Measurements from ENCODE around the gene CST5.
"Not testable (repeated sequence)": the region's sequence is repeated elsewhere in the genome, so short reads cannot be mapped to it uniquely, and the experiment has no call there.

CST5 gene

DNA sequence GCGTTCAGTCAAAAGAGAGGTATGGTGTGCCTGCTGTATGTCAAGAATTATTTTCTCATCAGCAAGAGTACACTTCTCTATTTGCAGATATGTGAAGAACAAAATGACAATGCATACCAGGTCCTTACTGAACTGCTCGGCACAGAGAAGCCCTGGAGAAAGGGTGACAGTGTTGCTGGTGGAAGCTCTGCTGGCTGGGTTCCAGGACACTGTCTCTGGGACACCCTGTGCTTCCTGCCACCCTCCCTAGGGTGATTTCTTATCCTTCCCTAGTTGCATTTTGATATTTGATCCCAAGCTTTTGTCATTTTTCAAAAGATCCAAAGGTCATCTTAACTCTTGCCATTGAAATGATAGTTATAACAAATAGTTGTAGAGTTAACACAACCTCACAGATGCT is 8.3 kb upstream of the CST5 start:
- DNase-seq = no peak

DNA sequence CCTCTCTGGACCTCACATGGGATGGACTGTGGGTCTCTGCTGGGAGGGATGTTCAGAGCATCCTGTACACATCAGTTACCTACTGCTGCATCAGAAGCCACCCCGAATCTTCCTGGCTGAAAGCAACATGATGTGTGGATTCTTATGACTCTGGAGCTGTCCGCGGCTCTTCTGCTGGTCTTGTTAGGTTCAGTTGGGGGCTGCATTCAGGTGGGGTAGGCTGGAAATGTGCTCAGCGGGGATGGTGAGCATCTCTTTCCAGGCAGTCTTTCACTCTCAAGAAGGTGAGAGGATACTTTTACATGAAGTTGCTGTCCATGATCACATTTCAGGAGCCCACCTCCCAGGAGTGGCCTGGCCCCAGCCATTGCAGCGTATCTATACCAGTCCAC is 5.2 kb upstream of the CST5 start:
- DNase-seq = no peak

DNA sequence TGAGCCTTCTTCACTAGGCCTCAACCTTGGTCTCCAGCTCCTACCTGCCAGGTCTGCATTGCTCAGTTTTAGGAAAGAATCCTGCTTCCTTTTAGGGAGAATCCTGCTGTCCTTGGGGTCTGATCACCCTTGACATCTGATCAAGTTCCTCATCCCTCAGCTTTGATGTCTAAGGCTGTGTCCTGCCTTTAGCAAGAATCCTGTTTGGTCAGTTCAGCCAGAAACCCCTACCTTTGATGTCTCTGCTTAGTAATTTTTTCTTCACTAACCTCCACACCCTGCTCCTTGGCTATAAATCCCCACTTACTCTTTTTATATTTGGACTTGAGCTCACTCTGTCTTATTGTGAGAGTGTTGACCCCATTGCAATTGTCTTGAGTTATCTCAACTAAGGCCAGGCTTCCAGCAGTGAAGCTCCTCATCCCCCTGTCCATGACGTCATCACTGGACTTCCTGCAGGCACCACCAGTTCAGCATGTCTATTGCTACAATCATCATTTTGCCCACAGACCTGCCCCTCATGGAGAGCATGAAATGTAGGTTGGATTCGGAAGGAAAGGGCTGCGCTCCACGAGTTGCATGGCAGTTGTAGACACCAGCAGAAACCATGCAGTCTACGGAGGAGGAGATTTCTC is 4.7 kb upstream of the CST5 start:
- no peak for DNase-seq

DNA sequence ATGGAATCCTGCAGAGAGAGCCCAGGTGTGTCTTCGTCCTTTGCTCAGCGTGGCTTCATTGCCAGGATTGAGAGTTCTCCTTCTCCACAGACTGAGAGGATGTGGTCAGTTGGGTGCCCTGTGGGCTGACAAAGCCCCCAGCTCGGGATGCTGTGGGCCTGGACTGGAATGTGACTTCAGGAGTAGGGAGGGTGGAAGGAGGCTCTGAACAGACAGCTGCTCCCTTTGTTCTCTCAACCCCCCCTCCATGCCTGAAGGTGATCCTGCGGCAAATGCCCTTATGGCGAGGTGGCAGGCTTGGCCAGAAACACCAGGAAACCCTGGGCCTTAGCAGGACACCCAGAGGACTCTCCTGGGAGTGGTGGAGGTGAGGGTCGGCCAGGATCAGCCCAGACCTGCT is 1.8 kb upstream of the CST5 start:
- no peak for DNase-seq

DNA sequence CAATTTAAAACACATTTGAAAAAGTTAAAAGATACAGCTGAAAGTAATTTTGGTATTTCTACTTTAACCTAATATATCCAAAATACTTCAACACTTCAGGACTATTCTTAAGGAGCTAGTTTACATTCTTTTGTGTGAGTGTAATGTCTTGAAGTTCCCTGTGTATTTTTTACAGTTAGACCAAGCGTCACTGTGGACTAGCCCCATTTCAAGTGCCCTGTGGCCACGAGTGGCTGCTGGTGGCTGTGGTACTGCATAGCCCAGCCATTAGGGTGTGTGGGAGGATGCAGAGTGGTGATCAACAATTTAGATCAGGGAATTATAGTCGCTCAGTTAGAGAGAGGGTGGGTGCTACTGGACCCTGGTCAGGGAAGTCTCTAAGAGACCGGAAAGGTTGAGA is 869 bp upstream of the CST5 start:
- DNase-seq = no peak

DNA sequence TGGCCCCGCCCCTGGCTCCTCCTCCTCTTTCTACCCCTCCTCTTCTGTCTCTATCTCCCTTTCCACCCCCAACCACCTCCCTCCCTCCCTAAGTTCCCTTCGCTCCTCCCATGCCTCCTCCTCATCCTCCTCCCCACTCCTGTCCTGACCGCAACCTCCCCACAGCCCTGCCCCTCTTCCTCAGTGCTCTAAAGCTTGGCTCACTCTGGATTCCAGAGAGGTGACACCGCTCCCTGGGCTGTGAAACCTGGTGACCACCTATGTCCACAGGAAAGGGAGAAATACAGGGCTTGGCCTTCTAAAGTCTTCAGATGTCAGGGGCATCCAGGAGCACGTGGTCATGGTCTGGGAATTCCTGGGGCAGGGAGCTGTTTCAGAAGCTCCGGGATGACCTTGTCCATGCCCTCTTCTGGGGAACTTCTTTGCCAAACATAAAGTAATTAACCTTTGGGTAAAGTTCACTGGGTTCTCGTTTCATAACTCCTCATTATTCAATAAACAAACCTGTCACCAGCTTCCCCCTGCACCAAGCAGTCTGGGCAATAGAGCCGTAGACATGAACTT is 345 bp upstream of the CST5 start:
- no peak for DNase-seq

DNA sequence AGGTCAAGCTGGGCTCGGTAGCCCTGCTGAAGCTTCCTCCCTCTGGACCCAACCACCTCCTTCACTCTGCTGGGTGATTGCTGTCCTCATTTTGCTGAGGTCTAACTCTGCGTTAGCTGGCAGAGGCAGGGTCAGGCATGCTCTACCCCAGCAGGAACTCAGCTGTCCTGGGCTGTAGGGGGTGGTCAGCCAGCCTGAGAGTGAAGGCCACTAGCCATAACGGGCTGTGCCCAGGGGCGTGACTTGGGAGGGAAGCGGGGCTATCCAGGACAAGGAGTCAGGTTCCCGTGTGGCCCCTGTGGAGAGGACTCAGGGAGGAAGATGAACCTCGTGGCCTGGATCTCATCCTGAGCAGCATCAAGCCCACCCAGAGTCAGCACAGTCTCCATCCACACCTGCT is 761 bp downstream of the CST5 start:
- no peak for DNase-seq

DNA sequence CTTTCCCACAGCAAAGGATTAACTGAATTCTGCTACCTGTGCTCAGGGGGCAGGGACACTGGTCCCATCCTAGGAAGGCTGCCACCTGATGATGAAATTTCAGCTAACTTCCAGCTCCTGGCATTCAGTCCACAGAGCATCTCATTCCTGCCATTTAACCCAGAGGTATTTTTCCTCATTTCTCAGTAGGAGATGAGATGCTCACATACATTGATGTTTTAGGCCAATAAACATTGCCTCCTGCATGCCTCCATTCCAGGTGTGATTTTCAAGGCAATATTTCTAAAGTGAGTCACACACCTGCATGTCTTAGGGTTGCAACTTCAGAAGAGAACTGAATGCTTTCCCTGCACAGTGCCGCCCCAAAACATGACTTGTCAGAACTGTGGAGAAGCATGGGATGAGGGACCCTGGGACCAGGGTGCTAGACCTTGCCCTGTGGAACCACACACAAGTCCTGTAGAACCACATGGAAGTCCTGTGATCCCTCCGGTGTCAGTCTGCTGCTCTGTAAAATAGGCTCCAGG is 1.5 kb downstream of the CST5 start:
- DNase-seq = not testable (repeated sequence)

DNA sequence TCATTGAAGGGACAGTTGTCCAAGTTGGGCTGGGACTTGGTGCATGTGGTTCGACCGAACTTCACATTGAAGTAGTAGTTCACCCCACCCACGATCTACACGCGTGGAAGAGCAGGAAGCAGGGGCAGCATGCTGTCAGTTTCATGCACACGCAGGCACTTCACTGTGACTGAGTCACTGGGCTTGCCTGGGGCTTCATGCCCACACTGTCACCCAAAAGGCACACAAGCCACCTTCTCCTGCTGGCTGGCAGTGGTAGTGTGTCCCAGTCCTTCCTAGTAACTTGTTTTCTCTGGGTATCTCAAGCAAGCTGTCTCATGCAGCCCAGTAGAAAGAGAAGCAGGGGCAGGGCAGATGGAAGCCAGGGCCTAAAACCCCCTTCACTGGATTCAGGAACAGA is 2.0 kb downstream of the CST5 start:
- DNase-seq = no peak

DNA sequence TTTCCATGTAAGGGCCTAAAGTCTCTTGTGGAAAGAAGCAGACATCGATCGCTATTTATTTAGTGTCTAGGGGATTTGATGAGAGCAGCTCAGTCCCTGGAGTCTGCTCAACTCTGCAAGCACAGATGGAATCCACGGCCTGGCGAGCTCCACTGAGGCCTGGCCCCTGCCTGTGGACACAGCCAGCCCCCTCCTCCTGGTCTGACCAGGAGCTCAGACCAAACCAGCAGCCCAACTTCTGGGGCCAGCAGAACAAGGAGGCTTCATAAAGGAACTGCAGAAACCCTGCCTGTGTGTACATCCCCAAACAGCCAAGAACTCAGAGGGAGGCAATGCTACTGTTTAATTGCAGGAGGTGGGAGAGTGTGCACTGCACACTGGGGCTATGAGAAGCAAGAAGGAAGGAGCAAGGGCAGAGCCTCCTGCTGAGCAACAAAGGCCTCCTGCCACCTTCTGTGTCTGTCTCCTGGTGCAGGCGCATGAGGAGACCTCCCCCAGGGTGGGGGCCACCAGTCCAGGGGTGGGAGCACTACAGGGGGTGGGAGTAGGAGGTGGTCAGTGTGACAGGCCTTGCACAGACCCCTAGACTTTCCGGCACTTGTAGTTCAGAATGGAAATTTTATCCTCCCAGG is 3.8 kb downstream of the CST5 start:
- no peak for DNase-seq

DNA sequence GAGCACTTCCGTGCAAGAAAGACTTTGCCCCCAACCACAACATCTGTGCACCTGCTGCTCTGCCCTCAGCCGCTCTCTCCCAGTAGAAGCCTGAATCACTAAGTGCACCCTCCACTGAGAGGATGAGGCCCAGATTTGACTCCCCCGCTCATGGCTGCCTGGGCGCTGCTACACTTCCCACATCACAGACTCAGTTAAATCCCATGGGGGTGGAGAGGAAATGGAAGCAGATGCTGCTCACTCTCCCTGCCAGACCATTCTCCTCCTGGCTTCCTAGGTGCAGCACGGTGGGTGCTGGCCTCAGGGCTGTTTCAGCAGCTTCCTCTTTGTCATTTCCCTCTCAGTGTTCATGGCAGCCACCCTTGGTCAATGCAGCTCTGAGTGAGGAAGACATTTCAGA is 4.8 kb downstream of the CST5 start:
- DNase-seq = no peak

DNA sequence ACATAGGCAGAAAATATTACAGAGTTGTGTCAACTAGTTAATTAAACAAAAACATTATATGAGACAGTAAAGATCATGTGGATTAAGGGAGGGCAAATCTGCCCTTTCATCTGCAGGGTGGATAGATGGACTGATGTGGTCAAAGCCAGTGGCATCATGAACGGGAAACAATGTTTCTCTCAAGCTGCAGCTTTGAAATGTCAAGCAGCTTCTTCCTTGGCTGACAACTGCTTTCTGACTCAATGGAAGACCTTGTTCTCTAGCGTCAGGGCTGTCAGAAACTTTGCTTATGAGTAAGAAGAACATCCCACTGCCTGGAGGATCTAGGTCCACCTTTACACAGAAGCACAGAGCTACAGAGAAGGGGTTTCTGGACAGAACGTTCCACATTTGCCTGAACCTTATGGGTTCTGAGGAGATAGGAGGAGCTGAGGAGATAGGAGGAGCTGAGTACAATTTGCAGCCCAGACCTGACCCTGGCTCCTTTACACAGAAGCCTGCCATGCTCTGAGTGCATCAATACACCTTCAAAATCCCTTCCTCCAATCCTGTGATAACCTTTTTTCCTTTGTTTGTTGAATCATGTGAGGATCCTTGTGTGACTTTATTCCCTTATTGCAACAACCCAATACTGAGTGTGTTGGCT is 6.1 kb downstream of the CST5 start:
- DNase-seq = no peak

DNA sequence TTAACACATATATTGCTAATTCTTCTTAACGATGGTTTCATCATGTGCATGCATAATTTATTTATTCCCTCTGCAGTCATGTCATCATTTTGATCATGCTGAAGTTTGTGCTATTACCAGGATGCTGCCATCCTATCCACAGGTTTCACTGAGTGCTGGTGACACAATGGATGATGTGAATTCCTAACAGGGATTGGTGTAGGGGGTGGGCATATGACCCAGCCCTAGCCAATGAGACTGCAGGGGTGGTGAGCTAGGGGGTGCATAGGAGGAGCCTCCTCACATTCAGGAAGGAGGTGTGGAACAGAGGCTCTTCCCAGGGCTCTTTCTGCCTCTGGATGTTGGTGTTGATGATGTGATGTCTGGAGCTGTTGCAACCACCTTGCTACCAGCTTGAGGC is 7.5 kb downstream of the CST5 start:
- DNase-seq = no peak

DNA sequence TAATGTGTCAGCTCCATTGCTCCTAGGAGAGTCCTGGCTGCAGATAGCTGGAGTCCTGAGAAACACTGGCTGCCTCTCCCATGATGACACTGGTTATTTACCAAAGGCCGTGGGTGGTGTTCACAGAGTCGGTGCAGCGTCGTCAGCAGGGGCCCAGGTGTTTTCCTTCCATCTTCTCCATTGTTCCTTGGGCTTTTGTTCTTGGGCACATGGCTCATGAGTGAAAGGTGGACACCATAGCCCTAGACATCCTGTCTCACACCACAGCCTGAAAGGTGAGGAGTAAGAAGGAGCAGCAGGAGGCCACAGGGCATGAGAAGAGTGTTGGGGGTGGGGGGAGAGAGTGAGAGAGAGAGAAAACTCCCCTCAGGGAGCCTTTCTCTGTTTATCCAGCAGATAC is 9.1 kb downstream of the CST5 start:
- no peak for DNase-seq

DNA sequence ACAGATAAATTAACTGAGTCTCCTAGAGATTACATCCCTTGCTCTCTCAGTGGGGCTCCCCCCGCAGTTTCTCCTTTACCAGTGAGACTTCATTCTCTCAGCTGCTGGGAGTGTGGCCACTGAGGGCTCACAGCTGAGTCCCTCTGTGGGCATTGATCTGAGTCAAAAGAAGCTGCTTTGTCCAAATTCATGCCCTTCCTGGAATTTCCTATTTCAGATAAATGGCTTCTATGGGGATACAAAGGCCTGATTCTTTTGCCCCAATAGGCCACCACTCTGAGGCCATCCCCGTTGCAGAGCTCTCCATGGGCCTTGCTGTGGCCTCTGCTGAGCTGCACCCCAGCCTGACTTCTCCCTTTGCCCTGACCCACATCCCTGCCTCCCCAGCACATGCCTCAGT is 10.0 kb downstream of the CST5 start:
- no peak for DNase-seq

DNA sequence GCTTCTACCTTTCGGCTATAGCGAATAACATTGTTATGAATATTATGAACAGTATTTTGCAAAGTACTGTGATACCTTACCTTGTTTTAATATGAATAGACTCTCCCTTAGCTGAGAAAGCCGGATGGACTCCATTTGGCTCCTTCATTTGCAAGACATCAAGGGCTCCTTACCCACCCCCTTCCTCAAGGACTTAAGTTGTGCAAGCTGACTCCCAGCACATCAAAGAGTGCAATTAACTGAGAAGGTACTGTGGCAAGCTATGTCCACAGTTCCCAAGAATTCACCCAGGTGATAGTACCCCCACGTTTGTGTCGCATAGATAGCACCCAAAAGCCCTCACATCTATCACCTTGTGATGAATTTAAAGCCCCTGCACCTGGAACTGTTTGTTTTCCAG is 11.2 kb downstream of the CST5 start:
- no peak for DNase-seq

DNA sequence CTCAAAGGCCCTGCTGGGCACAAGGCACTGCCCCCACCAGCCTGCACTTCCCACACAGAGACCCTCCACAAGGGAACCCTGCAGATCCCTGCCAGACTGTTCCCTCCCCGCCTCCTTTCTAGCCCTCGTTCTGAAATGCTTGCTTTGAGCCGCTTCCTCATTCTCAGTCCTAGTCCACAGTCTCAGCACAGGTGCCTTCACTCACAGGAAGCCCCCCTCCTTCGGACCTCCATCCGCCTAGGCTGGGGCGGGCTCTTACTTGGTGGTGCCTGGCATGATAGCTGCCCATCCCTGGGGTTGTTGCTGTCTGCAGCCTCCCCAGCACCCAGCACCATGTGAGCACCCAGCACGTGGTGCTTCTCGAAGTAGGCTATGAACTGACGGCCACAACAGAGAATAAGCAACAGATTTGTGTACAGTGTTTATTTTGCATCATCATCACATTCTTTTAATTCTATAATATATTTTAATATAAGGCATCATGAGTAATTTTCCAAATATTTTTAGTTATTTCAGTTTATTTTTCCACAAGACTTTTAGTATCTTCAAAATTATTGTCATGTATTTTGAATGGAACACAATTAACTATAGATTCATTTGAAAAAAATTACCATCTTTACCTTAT is 12.3 kb downstream of the CST5 start:
- no peak for DNase-seq

DNA sequence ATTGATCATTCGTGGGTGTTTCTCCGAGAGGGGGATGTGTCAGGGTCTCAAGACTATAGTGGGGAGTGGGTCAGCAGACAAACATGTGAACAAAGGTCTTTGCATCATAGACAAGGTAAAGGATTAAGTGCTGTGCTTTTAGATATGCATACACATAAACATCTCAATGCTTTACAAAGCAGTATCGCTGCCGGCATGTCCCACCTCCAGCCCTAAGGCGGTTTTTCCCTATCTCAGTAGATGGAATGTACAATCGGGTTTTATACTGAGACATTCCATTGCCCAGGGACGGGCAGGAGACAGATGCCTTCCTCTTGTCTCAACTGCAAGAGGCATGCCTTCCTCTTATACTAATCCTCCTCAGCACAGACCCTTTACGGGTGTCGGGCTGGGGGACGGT is 18.8 kb downstream of the CST5 start:
- not testable (repeated sequence) for DNase-seq

DNA sequence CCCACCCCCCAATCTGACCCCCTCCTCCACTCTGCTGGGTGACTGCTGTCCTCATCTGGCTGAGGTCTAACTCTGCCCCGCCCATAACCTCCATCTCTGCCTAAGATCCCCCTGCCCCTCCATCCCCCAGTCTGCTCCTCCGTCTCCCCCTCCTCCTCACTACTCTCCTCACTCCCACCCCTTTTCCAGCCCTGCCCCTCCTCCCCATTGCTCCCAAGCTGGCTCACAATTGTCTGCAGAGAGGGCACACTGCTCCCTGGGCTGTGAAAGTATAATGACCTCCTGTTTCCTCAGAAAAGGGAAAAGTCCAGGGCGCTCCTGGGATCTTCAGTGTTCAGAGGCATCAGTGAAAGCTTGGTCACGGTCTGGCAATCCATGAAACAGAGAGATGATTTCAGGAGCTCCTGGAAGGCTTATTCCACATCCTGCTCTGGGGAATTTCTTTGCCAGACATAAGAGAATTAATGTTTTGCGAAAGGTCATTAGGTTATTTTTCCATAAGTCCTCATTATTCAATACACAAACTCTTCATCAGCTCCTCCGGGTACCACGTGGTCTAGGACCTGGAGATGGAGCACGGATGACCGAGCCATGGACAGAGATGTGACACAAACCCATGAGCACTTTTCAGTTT is 21.5 kb downstream of the CST5 start:
- no peak for DNase-seq

DNA sequence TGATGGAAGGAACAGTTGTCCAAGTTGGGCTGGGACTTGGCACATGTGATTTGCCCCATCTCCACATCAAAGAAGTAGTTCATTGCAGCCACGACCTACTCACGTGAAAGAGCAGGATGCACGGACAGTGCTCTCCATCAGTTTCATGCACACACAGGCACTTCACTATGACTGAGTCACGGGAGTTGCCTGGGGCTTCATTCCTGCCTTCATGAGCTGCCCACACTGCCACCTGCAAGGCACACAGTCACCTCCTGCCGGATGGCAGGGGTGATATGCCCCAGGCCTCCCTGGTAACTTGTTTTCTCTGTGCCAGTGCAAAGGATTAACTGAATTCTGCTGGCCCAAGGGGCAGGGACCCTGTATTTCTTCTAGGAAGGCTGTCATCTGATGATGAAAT is 22.8 kb downstream of the CST5 start:
- no peak for DNase-seq

DNA sequence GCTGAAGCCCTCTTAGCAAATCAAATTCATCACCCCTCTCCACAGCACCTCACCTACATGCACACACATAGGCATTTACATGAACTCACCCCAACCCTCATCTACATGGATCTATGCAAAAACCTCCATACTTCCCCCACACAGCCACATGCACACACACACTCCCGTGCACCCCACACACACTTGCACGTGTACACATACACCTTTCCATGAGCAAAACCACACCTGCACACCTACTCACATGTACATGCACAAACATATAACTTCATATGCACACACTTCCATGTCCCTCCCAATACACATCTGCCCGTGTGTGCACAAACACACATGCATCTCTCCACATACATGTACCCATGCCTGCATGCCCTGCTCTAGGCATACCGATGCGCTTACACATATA is 23.3 kb downstream of the CST5 start:
- DNase-seq = no peak

DNA sequence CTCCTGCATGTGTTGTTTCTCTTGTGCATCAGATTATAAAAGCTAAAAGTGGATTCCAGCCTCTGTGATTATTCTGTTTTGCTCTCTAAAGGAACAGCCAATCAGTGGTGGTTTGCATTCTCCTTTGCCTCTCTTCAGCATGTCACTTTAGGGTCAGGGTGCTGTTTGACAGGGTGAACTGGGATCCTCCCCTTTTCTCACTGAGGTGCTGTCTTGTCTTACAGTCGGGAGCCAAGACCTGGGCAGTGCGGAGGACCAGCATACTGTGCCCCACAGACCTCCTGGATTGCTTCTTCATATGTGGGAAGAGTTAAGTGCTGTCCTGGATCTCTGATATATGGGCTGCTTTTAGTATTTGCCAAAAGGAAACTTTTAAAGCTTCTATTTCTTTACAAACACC is 37.9 kb downstream of the CST5 start:
- no peak for DNase-seq

DNA sequence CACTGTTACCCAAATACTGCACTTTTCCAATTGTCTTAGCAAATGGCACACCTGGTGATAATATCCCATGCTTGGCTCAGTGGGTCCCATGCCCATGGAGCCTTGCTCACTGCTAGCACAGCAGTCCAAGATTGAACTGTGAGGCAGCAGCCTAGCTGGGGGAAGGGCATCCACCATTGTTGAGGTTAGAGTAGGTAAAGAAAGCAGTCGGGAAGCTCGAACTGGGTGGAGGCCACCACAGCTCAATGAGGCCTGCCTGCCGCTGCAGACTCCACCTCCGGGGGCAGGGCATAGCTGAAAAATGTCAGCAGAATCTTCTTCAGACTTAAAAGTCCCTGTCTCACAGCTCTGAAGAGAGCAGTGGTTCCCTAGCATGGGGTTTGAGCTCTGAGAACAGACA is 43.8 kb downstream of the CST5 start:
- DNase-seq = no peak

All from stimulated activated CD8-positive, alpha-beta memory T cell treated with anti-CD3 and anti-CD28 coated beads, Interleukin-4, amount 100 ng/mL, for 48 hours (primary cell).